OCI-LY1 (cell line): ENCODE measurements around the gene LCN15.

Experiments used
- CTCF ChIP-seq: fragments of 200-600 bp; sonication (generic), shearing (Covaris generic); IDR thresholded peaks from 2 replicates; pipeline ENCODE4 v1.5.1; 2017; ENCODE audit warnings: mild to moderate bottlenecking, antibody characterized with exemption, low read length, moderate library complexity, mixed read lengths
- EZH2 ChIP-seq: fragments of 200-600 bp; sonication (generic), shearing (Covaris generic); IDR thresholded peaks from 2 replicates; pipeline ENCODE4 v1.8.0; 2017; ENCODE audit warnings: borderline replicate concordance, mixed run types, mild to moderate bottlenecking, antibody characterized with exemption, low read length, moderate library complexity, mixed read lengths

- TF ChIP-seq CTCF, result no peak
- TF ChIP-seq EZH2, result no peak
Measured at GRCh38 chr9:136734837-136735496, 29.4 kb downstream of the LCN15 start.
